Renal cortical epithelial cell (primary cell): Measurements from ENCODE around the gene SLC2A9. TPM values are rescaled to one million over a fixed set of nuclear protein-coding genes. Genes with fewer than 3 reads are reported as not detected.

Experiments used
- DNase-seq: peaks from one replicate; pipeline ENCODE4 v3.0.0-alpha.2; 2011; ENCODE audit warnings: low read depth
- total RNA-seq: library from RNA; depleted of rRNA; stranded (reverse); fragments of >200 nt; gene quantifications from 2 replicates; pipeline ENCODE4 v1.2.3, GENCODE V29; 2014

SLC2A9 gene
- total RNA-seq, 1 donor from 2014 or later = 37.8 TPM

DNA sequence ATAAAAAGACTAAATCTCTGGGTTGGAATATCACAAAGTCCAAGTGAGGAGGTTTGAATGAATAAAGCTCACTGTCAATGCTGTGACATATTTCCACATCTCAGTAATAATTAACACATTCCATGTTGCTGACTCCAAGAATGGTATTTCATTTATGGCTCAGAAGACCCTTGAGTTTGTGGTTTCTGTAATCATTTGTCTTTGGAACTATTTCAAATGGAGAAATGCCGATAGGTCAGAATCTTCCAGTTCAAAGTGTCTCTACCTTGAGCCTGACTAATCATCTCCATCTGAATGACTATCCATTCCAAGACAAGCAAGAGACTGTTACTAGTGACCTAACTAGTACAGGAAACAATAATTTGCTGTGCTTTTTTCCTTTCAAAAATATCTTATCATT is 24.2 kb upstream of the SLC2A9 start:
- peak; percentile 99 for DNase-seq

DNA sequence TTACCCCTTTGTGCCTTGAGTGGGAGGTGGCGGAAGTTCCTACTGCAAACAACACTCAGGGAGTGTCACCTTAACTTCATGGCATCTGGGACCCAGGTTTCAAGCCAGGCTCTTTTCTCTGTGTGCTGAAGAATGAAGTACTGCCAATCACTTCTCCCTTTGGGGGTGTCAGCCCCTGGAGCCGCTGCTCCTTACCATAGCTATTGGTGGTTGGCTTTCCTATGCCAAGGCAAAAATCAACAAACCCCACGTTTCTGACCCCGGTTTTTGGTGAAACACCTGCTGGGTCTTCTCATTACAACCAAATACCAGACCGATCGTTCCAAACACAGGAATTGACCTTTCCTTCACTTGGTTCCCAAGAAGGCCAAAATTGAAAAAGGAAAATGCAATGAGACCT is 19.7 kb upstream of the SLC2A9 start:
- DNase-seq = no peak

DNA sequence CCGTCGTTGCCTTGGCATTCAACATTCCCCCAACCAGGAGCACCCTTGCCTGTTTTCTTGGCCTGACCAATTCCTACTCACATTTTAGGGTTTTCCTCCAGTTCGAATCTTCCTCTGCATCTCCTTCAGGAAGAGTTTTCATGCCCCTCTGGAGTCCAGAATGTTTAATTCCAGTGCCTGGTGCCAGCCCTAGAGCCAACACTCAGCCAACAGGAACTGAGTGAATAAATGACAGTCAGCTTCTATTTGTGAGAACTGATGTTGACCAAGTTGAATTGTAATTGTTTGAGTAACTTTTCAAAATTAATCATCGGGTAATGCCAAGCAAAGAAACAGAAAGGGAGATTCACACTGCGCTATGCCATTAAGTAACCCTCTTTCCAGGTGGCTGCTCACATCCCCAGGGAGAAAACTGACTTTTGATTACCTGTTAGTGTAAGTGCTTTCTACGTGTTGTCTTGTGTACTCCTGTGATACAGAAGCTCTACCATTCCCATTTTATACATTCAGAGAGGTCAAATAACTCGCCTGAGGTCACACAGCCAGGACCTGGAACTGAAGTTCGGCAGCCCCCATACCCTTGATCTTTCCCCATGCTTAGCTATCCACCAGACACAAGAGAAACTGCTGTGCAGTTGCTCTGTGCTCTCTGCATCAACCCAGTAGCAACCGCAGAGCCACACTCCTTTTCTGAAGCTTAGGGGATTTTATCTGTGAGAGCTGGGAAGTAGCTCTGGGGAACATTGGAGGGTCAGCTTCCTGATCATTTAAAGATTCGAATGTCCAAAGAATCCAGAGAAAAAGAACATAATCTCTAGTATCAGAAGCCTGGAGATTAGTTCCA is 19.0 kb upstream of the SLC2A9 start:
- DNase-seq = peak; percentile 67

DNA sequence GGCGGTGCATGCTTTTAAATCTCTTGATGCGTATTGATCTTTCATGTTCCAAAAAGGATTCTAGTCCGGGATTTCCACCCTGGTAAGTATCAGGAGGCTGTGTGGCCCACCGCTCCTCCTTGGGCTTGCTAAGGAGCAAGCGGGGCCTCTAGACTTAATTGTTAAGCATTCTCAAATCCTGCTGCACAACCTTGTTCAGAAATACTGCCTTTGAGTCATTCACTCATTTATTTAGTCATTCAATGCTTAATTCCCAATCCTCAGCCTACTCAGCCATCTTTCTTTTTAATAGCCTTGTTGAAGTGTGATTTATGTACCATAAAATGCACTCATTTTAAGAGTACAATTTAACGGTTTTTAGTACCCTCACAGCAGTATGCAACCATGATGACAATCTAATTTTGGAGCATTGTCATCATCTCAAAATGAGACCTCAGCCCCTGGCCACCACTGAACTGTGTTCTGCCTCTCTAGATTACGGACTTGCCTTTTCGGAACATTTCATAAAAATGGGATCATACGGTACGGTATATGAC is 15.6 kb upstream of the SLC2A9 start:
- DNase-seq = no peak

DNA sequence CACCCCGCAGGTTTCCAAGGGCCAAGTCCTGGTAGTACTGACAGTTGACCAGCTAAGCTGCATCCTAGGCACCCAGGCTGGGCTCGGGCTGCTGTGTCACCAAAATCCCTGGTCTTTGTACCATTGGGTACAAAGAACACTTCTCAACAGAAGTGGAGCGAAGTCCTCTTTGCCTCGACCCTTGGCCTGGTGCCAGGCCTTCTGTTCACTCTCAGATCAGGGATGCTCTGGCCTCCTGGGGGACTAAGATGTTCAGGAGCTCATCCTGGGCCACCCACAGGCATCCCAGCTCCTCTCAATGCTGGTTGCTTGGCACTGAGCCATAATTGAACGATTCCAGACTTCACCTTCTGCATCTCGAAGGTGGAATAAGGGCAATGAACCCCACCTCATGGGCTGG is 13.8 kb upstream of the SLC2A9 start:
- DNase-seq = no peak

DNA sequence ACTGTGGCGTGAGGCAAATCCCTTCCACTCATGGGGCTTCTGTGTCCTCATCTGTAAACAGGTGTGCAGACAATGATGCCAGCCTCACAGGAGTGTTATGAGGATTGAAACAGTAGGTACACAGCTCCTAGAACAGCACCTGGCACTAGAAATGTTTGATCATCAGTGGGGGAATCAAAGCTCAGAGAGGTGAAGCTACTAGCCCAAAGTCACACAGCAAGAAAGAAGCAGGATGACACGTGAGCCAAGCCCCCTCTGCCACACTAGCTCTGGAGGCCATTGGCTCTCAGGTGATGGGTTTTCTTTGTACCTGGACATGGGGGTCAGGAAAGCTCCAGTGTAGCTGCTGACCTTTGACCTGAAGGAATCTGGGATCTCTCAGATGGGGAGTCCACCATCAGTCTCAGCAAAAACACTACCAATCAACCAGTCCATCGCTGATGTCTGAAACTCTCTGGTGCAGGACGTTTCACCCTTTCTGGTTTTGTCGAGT is 13.4 kb upstream of the SLC2A9 start:
- no peak for DNase-seq

DNA sequence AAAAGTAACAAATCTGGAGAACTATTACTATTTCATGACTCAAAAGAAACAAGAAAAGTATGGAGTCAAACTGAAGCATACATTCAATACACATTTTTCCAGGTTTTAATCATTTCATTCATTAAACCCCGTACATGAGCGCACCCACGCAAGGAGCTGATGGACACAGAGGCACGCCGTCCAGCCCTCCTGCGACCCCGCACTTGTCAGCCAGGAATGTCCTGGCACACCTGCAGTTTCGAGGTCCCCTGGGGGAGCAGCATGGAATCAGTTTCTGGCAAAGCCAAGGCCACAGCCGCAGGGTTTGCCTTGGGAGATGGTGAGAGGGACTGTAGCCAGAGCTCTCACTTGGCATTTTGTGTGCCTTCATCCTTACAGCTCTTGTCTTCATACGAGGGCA is 12.8 kb upstream of the SLC2A9 start:
- DNase-seq = no peak

DNA sequence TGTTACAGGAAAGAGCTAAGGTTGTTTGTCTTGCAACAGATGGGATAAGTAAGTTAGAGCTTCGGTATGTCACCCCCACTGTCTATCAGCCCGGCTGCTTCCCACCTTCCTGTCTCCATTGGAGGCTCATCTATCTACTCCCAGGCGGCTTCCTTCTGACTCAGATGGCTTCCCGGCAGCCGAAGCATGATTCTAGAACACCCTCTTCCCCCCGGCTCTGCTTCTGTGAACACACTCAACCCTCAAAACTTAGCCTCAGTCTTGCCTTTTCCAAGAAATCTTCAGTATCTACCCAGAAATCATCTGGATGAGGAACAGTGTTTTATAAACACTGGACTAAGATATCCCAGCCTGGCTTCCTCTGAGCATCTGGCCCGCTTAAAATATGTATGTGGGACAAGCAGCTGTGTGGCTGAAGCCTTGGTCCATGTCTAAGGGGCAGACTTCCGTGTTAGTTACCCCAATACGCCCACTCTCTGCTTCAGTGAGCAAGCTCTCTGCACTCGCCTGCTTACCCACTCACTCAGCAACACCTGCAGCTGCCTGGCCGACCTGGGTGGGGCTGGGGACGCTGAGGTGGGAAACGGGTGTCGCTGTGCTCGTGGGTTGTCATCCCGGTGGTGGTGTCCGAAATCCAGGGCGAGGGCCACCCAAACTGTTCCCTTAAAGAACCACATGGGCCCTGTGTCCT is 12.0 kb upstream of the SLC2A9 start:
- DNase-seq = peak; percentile 66

DNA sequence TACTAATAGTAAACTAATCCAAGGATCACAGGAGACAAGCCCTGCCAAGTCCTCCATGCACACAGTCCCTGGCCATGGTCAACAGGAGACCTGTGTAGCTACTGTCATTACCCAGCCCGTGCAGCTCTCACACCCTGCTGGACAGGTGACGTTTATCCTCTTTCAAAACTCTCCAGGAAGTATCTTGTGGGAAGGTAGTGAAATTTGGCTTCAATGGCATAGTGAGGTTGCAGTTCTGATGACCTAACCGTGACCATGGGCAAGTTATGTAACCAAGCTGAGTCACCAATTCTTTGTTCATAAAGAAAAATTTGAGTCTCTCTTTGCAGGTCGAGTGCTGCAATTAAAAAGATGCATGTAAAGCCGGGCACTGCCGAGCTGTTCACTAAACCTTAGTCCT is 11.3 kb upstream of the SLC2A9 start:
- peak; percentile 90 for DNase-seq

DNA sequence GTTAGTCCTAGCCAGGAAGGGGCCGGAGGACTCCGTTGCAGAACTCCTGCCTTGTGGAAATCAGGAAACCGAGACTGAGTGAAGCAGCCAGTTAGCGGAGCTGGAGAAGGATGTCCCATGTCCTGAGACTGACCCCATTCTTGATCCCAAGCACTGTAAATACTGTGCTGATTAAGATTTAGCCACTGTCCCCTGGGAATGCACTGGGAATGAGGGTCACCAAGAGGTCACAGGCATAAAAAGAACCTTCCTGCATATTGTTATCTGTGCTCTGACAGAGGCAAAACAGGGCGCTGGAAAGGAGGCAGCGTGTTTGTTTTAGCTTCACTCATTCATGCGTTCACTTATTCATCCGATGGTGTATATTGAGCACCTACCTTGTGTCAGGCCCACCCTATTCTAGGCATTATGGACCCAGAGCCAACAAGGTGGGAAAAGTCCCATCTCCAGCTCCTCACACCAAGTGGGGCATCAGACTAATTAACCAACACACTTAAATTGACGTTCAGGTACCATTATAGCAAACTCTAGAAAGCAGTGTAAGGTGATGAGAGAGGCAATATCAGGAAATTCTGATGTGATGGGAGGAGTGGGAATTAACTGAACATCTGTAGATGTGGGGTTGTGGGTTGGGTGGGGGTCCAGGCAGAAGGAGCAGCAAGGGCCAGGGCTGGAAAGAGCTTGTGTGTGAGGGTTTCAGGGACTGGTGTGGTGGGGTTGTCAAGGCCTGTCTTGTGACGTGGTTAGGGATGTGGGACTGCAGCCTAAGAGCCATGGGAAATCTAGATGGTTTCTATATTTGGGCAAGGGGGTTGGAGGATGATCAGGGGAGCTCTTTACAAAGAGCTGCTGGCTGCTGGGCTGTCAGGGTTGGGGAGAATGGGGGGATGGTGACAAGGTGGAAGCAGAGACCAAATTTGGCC is 10.6 kb upstream of the SLC2A9 start:
- peak; percentile 57 for DNase-seq

DNA sequence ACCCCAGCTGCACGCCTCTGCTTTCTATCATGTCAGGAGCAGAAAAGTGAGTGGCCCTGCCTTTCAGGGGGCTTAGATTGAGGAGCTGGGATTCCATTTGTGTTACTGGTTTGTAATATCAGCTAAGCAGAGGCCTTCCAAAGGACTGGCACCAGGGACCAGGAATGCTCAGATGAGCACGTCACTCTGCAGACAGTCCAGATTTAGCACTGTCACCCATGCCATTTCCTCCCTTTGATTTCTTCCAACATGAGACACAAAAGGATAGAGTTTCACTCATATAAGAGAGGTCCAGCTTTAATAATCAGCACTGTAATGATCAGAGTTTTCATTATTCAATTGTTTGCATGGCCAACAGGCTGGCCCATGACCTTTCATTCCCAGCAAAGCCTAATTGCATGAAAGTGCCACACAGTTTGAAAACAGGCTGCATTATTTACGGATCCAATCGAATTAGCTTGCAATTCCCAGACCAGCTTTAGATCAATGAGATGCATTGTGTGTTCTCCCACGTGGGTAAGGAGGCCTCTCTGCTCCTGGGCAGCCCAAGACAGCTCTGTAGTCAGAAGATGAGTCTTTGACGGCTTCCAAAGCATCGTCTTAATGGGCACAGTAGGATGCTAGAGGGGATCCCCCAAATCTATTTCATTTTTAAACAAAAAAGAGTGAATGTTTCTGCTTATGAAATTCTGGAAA is 9.8 kb upstream of the SLC2A9 start:
- DNase-seq = no peak

DNA sequence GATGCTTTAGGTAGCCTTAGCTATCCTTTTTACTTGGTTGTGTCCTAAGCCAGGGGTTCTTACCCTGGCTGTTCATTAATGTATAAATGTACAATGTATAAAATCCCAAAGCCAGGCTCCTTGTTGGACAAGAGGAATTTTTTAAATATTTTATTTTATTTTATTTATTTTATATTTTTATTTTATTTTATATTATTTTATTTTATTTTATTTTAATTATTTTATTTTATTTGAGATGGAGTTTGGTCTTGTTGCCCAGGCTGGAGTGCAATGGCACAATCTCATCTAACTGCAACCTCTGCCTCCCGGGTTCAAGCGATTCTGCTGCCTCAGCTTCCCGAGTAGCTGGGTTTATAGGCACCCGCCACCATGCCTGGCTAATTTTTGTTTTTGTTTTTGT is 8.1 kb upstream of the SLC2A9 start:
- no peak for DNase-seq

DNA sequence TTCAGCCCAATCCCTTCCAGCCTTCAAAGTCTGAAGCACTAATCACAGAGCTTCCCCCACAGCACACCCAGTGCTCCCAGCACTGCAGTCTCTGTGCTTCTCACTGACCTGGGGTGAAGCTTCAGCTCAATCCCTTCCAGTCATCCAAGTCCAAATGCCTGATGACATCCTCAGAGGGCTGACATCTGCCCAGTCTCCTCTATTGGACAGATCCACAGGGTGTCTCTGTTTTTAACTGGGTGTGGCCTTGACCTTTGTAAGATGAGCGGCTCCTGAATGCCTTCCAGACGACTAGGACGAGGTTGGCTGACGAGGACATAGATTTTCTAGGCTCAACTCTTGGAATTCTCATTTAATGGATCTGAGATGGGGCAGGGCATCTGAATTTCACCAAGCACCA is 7.6 kb upstream of the SLC2A9 start:
- no peak for DNase-seq

DNA sequence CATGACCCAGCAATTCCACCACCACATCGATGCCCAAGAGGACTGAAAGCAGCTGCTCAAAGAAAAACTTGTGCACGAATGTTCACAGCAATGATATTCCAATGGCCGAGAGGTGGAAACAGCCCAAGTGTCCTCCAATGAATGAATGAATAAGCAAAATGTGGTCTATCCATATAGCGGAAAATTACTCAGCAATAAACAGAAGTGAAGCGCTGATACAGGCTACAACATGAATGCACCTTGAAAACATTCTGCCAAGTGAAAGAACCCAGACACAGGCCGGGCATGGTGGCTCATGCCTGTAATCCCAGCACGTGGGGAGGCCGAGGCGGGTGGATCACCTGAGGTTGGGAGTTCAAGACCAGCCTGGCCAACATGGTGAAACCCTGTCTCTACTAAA is 5.2 kb upstream of the SLC2A9 start:
- no peak for DNase-seq

DNA sequence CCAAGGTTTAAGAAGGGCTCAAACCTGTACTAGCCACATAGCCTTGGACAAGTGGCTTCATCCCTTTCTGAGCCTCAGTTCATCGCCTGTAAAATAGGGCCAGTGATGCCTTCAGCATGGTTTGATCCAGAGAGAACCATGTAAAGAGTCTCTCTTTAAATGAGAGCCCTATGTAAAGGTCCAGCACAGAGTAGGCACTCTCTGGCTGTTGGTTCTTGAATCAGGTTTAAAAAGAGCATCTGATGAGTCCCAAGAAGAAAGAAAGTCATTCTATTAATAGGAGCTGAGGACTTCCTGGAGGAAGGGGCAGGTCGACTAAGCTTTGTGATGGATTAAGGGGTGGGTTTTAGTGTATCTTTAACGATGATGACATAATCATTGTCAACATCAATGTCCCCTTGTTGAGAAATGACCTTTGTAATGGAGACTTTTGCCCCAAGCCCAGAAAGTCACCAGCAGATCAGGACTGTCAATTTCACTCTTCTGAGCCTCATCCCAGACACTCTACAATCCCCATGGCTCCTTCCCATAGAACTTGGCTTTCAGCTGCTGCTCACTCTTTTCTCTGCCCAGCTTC is 4.0 kb upstream of the SLC2A9 start:
- no peak for DNase-seq

DNA sequence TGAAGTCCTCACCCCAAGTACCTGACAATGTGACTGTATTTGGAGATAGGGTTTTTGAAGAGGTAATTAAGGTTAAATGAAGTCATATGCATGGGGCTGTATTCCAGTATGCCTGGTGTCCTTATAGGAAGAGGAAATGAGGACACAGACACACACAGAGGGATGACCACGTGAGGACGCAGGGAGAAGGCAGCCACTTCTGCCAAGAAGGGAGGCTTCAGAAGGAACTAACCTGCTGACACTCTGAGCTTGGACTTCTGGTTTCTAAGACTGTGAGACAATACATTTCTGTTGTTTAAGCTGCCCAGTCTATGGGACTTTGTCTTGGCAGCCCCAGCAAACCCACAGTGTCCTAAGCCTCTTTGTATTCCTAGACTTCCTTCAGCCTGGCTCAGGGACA is 3.0 kb upstream of the SLC2A9 start:
- DNase-seq = no peak

DNA sequence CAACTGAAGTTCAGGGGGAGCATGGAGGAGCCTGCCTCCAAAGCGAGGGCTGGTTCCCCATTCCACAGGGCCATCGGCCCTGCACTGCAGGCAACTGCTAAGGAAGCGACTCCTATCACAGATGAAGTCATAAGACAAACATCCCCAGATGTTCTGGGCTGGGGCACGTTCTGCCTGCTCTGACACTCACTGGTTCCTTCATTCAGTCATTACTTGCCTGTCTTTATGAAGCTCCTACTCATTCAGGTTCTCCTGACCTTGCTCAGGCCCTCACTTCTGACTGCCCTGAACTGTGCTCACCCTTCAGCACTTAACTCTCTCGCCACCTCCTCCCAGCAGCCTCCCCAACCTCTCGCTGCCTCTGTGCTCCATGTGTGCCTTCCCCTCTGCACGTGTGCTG is 2.5 kb upstream of the SLC2A9 start:
- DNase-seq = no peak

DNA sequence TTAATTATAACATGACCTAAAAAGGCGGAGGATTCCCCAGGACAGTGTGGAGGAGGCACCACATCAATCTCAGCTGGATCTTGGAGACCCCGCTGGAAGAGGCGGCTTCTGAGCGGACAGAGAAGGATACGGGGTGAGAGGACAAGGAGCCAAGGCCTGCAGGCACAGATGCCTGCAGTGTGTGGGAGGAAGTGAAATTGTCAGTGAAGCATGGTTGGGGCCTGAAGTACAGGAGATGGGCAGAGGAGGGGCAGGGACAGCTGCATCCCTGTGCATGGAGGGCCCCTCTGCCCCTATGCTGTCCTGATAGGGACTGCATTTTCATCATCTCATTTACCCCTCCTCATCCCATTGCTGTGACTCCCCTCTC is 1.7 kb upstream of the SLC2A9 start:
- no peak for DNase-seq

DNA sequence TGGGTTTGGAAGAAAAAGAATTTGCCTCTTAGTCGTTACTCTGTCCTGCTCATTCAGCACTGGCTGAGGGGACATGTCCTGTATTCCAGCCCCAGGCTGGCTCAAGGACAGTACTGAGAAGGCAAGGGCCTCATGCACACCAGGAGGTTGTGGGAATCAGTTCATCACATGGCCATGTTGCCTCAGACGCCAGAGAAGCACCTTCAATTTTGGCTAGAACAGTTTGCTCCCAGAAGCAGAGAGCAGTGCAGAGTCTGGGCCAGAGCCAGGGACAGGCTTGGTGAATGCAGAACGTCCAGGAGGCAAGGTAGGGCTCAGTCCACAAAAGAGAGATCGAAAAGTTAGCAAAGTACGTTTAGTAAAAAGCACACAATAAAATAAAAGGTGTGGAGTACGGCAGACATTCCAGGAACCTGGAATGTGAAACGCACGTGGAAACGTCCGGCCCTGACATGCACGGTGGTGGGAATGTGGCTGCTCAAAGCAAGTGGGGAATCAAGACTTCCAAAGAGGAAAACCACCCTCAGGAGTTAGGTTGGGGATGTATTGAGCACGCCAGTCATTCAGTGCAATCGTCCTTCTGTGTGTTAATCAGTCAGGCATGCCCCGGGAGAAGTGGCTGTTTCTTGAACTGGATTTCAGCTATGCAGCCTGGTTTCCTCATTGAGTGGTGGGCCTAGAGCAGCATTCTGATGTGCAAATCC is 1.2 kb upstream of the SLC2A9 start:
- no peak for DNase-seq

DNA sequence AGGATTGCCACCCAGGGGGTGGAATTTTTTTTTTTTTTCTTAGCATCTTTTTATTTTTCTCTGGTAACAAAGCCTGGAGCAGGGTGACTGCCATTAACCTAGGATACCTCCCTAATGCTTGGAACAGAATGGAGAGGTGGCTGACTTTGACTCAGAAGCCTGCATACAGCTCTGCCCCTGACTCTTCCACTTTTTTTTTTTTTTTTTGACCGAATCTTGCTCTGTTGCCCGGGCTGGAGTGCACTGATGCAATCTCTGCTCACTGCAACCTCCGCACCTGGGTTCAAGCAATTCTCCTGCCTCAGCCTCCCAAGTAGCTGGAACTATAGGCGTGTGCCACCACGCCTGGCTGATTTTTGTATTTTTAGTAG is 341 bp upstream of the SLC2A9 start:
- DNase-seq = no peak
